Measurements from ENCODE around the gene CACNA1C.

DNA sequence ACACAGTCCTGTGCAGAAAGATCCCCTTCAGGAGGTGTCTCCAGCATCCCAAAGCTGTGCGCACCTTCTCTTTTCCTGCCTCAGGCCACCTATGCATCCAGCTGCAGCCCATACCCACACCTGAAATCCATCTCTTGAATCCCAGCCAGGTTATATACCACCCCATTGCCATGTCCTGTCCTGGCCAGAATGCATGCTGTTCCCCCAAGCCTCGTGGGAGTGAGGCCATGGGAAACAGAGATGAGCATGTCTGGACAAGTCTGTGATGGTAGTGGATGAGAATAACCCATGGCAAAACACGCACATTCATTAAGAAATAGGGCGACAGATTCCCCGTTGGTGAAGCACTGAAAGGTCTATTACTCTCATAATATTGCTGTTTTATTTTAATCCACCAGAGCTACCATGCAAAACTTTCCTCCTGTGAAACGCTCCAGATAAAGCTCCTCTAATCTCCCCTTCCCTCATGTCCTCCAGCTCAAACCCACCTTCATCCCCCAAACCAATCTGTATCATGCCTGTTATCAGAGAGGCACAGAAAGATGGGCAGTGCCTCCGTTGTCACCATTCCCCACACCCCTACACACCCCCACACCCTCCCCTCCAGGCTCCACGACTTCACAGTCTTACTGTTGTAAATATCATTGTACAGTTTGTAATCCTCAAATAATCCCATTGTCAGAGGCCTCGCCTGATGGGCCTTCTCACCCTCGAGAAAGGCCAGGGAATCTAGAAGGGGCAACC is 644.4 kb downstream of the CACNA1C start:
- no peak for TF ChIP-seq GATA2 (IDR thresholded peaks at IDR 0.05; ENCODE audit: low read depth, low read length)
- TF ChIP-seq GATA3 (IDR thresholded peaks at IDR 0.05; ENCODE audit: low read depth, low read length), result no peak
